Left forelimb (tissue), 1 donor: ENCODE data around the gene RPE.

Source experiments
- DNase-seq: peaks from one replicate; pipeline ENCODE4 v3.0.0-alpha.2; 2018; ENCODE audit warnings: low spot score

RPE gene

DNA sequence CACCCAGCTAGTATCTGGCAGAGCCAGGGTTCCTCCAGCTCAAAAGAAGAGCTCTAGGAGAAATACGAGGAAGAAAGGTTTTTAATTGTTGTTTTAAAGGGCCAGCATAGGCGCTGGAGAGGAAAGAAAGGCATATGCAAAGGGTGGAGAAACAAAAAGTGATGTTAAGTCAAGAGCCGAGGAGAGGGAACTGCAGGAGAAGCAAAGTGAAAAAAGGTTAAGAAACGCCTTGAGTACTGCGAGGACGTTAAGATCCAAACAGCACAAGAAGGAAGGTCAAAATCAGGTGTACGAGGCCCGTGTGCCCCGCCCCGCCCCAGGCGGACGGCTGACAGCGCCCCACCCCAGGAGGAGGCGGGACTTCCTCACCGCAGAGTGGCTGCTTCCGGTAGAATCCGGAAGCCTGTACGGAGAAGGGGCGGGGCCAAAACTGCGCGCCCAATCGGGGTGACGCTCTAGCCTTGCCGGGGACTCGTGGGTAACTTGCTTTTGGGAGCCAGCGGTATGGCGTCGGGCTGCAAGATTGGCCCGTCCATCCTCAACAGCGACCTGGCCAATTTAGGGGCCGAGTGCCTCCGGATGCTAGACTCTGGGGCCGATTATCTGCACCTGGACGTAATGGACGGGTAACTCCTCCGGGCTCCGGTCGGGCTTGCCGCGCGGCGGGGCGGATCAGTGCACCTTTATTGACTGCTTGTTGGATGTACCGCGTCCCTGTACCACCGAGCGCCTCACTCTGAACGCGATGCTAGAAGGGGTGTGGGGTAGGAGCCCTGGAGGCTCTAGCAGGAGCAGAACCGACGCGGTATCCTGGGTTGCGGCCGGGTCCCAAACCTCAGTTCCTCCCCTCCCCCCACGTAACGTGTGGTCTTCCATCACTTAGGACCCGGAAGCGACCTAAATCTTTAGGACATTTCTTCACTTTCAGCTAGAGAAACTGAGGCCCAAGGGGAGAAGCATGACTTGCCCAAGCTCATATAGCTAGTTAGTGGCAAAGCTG is at the start of gene RPE:
Gene RPE (plus strand): TSS at position 481 of the 1,000 bp plus-strand sequence. CDS start 24 bp downstream, at position 505.
- peak; percentile 96 for DNase-seq

GRCh38 chr2:209956271-209956670 is 46.2 kb upstream of the RPE start:
- DNase-seq, result no peak

DNA sequence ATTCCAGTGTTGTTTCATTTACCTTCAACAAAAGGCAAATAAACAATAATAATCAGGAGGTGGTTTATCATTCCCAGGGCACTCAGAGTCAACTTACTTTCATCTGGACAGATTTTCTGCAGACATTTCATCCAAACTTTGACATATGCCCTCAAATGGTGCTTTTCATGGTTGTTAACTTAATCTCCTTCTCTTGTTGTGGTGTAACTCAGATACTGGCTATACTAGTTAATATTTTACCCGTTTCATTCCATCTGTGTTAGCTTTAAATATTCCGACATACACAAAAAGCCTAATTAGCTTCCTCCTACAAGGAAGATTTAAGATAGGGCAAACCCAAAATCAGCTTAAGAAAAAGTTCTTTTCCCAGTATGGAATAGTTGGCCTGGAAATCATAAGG is 44.4 kb upstream of the RPE start:
- DNase-seq, result no peak

GRCh38 chr2:209960045-209960444 is 42.4 kb upstream of the RPE start:
- DNase-seq, result no peak

DNA sequence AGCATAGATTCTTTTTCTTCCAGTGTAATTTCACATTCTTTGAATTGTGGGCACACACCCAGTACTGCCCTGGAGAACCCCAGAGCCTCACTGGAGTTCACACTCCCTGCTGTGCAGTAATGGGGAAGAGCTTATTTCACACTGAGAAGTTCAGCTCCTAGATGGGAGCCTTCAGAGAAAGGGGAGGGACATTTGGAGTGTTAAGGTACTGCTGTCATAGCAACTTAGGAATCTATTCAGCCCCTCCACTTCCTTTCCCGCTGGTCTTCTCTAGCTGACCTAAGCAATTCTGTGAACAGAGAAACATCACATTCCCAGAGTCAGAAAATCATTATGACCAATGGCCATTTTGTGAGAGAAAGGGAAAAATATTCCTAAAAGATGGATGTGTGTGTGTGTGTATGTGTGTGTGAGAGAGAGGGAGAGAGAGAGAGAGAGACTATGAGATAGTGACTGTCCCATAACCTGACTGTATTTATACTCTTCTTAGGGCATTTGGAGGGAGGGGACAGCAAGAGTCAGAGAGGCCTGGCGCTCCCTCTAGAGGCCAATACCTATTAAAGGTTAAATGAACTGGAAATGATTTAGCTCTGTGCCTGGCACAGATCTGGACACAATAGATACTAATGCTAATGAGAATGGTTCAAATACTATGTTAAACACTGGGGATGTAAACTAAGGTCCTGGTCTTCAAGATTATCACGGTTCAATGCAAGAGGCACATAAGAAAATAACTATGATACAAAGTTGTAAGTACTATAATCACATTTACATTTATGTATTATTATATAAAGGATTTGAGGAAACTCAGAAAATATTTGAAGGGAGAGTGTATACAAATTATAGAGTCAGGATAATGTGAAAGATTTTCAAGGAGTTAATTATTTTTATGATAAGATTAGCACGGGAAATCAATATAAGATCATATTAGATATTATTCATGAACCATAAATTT is 41.5 kb upstream of the RPE start:
- DNase-seq, result no peak

DNA sequence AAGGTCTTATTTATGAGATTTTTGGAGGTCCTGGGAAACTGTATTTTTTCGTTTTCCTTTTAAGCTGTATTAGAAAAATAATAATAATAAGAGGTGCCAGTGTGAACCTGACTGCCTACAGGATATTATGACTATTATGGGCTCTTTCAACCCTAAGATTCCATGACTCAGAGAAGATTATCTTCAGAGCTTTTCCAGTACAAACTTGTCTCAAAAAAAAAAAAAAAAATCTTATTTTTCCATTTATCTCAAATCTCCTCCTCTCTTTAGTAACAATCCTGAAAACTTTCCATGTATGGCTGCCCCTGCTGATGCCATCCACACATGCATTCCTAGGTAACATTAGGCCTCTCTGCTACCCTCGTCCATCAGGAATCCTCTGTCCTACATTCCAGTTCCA is 36.7 kb upstream of the RPE start:
- no peak for DNase-seq

GRCh38 chr2:209969692-209970091 is 32.7 kb upstream of the RPE start:
- no peak for DNase-seq

- no peak for DNase-seq
Observed at GRCh38 chr2:209970271-209970670, 32.2 kb upstream of the RPE start.

- DNase-seq, result no peak
Observed at GRCh38 chr2:209970711-209971110, 31.7 kb upstream of the RPE start.

- no peak for DNase-seq
Observed at GRCh38 chr2:209973328-209973727, 29.1 kb upstream of the RPE start.

DNA sequence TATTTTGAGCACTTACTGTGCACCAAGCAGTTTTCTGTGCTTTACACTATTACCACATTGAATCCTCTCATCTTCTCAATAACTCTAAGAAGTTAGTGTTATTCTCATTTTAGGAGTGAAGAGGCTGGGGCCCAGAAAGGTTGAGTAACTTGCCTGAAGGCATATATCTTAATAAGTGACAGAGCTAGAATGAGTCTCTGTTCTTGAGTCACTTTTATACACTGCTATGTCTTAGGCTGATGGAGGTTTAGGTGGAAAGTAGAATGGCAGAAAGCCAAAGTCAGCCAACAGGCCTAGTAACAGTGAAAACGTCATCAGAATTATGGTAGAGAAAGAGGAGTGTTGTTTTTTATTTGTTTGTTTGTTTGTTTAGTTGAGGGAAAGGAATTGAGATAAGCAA is 27.9 kb upstream of the RPE start:
- no peak for DNase-seq

- DNase-seq, result no peak
Observed at GRCh38 chr2:209976698-209977385, 25.6 kb upstream of the RPE start.

DNA sequence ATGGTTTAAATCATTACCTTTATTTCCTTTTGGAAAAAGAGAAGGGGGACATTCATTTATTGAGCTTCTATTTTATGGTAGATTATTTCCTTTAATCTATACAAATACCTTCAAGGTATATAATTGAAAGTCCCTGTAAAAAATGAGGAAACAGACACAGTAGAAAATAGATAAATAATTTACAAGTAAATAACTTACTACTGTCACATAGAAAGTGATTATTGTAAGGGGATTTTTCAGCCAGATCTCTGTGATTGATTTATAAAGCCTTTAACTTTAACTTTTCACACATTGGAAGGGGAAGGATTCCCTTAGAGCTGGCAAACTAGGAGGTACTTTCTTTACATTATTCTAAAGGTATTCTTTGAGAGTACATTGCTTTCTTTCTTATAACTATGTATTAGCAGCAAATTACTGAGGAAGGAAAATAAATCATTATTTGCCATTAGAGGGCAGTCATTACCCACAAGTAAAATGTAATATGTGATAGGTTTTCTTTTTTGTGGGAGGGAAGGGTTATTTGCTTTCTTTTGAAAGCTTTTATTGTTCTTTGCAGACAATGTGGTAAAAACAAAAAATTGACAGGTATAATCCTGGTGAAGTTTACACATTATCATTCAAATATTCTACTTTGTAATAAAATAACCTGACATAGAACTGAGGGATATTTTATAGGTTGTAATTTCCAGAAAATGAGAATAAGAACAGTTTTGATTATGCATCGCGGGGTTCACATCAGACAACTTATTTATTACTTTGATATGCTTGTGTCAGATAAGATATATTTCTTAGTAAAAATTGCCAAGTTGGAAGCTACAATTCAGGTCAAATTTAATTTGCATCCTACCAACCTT is 24.8 kb upstream of the RPE start:
- DNase-seq, result no peak

DNA sequence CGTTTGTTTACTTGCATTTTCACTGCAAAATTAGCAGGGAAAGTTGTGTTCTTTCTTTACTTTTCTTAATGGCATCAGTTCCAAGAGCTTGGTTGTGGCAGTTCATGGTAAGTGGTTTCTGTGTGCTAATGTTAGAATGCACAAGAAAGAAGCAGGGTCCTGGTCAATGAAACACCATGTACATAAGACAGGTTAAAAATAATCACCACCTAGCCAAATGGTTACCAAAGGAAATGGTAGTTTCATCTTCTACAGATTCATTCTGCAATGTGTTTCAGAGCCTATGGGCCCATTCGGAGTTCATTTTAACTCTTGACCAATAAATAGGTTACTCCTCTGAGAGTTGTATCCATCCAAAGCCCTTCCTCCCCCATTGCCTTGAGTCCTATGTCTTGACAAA is 18.1 kb upstream of the RPE start:
- no peak for DNase-seq

DNA sequence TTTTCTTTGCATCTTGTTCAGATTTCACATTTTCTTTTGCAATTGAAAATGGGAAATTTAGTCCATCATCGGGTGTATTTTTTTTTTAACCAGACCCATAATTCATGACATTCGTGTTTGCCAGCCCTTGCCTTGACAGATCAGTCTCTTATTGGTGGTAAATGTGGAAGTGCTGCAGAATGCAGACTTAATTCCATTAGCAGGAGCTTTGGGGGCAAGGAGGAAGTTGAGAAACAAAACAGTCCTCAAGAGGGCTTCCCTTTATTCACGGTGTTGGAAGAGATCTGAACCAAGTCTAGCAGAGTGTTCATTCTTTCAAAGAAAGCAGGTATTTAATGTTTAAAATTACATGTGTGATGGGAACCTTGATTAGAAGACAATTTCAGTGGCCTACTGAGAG is 16.6 kb upstream of the RPE start:
- DNase-seq, result no peak

DNA sequence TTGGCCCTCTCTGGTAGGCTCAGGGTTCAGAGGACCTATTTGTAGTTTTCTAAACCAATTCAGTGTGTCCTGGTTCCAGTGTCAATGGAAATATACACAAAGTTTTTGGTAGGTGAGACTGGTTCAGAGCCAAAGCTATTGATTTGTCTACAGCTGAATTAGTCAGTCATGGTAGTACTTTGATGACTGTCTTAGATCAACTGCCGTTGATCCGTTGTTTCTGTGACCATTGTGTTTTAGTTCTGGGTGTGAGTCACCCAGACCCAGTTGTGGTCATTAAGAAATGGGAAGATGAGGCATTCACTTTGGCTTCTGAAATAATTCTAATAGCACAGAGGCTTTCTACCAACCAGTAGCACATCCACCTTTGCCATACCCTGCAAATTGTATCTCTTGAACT is 16.0 kb upstream of the RPE start:
- DNase-seq, result no peak

DNA sequence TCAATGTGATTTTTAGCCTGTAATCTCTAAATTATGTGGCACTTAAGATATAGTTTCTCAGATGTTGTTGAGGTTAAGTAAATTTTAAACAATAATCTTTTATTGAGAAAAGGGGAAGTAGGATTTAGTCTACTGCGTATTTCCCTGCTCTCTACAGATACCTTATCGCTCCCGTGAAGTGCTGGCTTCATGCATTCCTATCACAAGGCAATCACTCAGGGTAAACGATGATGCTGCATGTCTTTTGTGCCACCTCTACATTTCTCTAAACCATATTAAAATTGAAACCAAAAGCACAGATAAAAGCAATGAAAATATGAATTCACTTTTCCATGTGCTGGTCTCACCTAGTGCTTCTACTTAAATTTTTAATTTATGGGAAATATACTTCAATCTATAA is 14.4 kb upstream of the RPE start:
- no peak for DNase-seq

DNA sequence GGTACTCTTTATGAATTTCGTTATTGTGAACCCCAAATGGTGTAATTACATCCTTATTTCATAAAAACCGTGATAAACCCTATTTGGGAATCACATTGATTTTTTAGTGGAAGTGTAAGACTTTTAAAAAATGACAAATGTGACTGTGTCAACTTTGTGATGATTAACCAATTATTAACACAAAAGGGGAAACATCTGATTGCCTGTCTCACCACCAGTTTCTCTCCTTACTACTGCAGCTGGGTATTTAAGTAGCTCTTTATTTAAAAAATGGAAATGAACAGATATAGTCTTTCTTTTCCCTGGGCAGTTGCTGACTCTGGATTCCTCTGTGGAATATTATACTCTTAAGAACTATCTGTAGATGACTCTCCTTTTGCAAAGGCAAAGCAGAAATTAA is 11.6 kb upstream of the RPE start:
- DNase-seq, result no peak

DNA sequence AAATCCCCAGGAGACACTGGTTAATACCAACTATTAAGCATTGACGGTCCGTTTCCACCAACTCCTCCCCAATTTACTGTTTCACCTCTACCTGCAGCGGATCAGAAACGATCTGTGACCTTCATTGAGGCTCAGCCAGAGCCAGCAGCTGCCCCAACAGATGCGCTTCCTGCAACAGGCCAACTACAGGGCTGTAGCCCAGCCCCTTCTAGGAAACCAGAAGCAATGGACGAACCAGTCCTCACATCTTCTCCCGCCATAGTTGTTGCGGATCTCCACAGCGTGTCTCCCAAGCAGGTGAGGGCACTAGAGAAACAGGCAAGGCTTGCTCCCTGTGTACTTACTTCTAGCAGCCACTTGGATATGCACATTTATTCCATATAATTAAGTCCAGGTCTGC is 8.5 kb upstream of the RPE start:
- DNase-seq, result no peak

- no peak for DNase-seq
Observed at GRCh38 chr2:209998596-209998995, 3.8 kb upstream of the RPE start.
